ENCODE measurements around the gene PTPRD.

PTPRD gene

DNA sequence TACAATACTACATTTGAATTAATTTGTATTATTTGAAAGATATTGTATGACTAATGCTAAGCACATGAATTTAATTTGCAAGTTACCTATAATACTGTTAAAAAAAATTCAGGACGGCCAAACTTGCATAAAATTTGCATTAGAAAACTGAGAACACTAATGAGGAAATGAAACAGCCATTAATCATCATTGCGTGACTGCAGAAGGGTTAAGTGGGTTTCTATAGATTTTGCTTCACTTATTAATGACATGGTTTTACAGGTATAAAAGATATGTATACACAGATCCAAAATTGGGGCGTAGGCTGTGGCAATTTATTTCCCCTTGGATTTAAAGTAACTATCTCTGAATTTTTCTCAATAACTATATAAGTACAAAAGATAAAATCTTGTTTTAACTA, 882.6 kb downstream of the PTPRD start:
- DNase-seq, result no peak

DNA sequence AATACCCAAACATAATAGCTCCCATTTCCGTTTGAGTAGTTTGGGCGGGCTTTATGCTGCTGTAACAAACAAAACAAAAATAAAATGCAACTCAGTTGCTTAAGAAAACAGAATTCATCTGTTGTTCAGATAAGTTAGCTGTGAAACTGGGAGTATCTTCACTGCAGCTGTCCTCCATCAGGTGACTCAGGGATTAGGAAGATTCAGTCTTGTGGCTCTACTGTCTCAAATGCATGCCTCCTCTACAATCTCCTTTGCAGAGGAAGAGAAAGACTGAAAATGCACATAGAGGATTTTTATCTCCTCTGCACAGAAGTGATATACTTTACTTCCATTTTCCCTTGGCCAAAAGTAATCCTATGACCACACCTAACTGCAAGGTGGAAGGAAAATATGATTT, 883.7 kb downstream of the PTPRD start:
- no peak for DNase-seq

DNA sequence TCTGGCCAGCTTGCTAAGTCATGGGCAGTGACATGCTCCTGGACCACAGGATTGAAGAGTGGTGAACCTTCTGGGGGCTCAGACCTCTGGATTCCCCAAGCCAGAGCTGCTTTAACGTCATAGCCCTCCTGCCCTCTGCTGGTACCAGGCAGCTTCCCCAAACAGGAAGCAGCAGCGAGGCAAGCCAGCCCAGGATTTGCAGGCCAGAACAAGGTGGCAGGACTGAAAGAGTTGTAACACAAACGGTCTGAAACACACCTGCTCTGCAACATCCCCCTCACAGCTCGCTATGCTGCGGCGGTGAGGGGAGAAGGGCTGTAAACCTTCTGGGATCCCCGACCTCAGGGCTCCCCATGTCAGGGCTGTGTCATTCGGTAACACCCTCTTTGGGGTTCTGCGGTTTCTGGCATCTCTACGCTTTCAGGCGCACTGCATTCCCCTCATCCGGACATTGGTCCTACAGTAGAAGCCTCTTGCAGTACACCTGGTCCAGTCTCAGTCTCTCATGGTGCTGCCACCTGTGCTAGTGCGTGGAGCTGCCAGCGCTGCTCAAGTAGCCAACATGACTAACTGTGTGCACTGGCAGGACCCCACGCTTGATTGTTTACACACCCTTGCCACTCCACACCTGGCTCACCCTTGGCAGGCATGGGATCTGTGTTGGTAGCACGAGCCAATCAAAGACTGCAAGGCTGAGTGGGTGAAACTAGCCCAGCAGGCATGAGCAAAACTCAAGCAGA, 893.3 kb downstream of the PTPRD start:
- DNase-seq, result no peak

DNA sequence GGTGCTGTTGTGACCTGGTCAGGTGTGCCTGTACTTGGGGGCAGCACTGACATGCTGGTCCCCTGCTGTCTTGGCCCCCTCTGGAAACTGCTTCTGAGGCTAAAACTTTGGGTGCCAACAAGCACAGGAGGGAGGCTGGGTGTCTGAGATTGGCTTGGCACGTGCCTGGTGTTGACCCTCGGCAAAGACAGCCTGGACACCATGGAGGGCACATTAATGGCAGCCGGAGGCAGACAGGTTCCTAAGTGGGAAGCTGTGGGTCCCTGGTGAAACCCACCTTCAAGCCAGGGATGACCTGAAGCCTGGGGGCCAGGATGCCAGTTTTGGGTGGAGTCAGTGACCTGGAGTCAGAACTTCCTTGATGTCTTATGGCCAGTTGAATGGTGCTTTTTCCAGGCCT, 894.1 kb downstream of the PTPRD start:
- DNase-seq, result no peak

DNA sequence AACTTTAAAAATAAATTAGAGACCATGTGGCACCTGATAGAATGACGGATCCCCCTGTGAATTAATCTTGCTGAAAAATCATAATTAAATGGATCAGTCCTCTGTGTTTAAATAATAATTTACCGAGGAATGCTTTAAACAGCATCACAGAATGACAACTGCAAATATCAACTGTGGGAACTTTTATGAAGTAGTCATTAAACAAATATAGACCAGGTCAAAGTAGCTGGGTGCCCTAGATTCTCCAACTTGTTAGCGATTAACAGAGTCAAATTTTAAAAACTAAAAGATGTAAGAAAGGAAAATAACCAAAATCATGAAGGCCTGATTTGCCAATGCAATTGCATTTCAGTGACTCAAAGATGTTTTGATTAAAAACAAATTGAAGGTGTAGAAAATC, 933.4 kb downstream of the PTPRD start:
- DNase-seq, result no peak

DNA sequence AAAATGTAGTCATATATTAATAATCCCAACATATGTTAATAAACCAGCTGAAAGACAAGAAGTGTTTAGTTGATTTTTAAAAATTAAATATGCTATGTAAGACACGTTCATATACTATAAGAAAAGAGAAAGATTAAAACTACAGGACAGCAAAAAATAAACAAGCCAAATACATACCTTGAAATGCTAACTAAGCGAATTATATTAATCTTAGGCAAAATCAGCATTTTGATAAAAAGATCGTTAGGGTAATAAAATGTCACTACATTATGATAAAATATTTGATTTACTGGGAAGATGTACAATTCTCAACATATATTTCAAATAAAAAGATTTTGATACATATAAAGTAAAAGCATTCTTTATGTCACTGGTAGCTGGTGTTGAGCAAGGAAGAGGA, 938.3 kb downstream of the PTPRD start:
- DNase-seq, result no peak

DNA sequence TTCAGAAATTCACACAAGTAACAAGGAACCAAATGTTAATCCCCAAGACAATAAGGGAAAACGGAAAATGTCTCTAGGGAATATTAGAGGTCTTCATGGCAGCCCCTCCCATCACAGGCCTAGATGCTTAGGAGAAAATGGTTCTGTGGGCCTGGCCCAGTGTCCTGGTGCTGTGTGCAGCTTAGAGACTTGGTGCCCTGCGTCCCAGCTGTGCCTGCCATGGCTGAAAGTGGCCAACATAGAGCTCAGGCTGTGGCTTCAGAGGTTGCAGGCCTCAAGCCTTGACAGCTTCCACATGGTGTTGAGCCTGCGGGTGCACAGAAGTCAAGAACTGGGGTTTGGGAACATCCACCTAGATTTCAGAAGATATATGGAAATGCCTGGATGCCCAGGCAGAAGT, 942.3 kb downstream of the PTPRD start:
- DNase-seq, result no peak

DNA sequence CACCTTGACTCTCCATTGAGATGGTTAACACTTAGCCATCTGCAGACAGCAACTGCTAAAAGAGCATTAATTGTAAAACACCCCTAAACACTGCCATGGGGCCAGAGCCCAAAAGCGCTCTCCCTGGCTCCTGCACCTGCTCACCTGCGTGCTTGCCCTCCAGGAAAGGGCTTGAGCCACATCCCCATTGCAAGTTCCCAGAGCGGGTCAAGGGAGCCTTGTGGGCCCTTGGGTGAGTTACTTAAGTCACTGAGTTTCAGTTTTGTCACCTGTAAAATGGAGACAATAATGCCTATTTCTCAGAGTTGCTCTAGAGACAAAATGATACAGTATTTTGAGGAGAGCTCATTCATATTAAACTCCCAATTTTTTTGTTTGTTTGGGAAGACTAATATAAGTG, 967.8 kb downstream of the PTPRD start:
- no peak for DNase-seq

DNA sequence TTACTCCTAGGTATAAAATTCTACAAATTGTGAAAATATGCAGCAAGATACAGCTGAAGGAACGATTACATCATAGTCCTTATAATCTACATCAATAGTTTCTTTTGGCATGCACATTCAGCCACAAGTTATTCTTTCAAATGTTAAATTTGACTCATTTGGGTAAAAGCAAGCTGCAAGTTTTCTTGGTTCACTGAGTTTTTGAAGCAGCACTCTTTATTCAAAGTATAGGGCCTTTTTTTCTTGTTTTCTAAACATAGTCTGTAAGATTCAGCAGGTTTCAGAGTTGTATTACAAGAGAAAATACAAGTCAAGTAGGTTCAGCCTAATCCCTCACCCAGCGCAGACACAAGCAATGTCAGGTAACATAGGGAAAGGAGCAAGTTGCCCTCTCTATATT, 981.5 kb downstream of the PTPRD start:
- no peak for DNase-seq

DNA sequence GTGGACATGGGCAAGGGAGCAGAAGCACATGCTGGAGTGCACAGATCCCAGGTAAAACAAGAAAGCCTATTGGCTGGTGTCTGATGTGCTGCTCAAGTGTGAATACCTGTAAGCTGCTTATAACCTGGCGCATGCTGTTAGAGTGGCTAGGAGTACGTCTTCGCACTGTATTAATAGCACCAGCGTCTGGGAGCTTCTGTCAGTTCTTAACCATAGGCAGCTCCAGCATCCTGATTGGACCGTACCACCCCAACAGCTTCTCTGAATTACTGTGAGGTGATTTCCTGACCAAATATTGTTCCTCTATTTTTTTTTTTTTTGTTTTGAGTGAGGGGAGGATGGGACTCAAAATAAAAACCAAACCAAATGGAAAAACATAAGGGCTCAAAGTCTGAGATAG, 987.6 kb downstream of the PTPRD start:
- DNase-seq, result no peak

DNA sequence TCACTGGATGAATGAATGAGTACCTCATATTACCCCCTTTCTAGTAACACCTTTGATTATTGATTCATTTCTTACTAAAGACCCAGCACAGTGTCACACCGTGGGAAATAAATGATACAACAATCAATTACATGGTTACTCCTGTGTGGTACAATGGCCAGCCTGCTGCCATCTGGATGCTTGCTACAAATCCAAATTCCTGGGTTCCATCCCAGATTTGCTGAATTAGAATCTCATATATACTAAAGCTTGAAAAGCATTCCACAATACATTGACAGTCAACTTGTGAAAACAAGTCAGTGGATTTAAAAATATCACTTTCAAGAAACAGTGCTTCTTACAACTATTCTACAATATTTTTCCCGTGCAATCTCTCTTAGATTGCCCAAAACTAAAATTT, 989.3 kb downstream of the PTPRD start:
- DNase-seq, result no peak

DNA sequence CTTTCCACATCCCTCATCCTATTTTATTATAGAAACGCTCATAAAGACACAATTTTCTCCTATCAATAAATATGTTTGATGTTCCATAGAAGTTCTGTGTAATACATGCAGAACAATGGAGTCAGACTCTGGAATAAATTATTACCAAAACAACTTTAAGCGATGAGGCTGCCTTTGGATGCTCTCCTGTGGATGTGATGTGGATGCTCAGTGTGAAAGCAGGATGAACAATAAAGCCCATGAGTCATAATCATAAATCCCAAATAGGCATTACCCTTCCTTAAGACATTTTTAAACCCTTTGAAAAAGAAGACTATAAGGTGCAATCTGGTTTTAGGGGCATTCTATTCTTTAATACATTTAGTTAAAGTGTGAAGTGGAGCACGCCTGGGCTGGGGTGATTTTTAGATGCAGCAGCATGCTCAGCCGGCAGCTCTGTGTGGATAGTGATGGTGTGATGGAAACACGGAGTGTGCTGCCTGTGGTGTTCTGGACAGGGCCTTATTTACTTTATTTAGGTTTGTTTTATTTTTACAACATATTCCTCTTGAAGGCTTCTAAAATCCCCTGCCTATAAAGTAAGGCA, 991.4 kb downstream of the PTPRD start:
- DNase-seq, result no peak

DNA sequence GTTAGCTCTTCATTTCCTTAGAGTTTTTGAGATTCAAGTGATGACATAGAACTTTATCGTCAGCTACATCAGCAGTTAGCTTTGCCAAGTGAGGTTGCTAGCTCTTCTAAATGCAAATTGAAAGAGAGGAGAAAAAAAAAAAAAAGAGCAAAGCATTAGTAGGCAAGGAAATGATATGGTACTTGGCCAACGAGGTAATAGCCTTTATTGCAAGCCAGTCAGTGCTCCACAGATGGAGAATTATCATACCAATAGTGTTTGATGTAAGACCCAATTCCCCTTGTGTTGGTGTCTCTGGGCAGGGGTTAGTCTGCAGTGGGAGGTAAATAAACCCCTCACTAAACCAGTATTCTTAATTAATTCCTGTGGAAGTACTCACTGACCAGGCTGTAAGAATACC, 992.1 kb downstream of the PTPRD start:
- no peak for DNase-seq

DNA sequence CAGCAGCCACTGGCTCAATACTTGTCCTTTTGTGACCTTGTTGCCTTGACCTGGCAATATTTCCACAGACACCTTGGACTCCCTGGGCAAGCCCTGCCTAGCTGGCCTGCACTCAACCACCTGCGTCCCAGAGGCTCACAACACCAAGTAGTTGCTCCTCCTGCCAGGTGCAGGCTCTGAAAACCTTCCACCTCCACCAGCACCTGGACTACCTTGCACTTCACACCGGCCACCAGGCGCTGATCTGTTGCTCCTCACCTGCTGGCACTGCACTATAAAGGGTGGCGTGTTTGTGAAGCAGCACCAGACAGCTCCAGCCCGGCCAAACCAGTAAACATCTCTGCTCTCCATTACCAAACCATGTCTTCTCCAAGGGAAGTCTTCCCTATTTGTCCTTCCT, 997.7 kb downstream of the PTPRD start:
- DNase-seq, result no peak

DNA sequence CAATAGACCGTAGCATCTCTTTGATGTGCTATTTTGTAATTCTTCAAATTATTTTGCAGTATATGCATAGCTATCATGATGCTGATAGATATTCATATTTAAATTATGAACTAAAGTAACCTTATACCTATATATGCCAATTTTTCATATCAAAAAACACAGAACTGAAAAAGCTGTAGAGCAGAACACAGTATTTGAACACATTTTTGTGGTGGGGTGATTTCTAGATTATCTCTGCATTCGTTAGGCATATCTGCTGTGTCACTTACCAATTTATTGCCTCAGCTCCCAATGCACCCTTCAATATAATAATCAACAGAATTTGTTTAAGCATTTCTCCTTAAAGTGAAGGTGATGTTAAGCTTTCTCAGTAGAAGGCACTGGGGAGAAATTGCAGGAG, 998.2 kb downstream of the PTPRD start:
- no peak for DNase-seq

DNA sequence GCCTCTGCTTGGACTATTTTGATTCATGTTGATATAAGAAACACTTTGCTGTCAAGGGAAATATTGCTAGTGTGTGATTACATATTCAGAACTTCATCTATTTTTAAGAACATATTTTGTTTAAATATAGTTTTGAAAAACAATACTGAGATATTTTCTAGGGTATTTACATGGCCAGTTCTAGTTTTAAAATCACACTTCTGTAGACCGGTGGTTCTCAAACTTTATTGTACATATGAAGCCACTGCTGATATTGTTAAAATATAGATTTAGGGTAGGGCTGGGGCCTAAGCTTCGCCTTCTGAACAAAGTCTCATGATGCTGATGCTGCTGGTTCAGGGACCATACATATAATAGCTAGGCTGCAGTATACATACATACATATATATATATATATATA, 1000.0 kb downstream of the PTPRD start:
- no peak for DNase-seq

DNA sequence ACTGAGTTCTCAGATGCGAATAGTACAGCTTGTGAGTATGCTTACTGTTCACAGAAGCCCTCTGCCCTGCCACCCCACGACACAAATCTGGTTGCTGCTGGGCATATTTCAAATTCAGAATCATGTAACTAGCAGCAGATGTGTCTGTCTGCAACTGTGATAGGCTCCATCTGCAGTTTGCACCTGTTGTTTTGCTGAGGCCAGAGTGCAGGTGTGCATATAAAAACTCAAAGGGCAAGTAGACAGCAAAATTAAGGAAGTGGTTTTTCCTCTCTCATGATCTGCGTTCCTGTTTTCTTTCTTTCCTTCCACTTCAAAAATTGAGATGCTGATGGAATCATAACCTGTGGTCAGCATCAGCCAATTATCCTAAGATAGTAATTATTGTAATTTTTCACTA, 1000.5 kb downstream of the PTPRD start:
- no peak for DNase-seq

DNA sequence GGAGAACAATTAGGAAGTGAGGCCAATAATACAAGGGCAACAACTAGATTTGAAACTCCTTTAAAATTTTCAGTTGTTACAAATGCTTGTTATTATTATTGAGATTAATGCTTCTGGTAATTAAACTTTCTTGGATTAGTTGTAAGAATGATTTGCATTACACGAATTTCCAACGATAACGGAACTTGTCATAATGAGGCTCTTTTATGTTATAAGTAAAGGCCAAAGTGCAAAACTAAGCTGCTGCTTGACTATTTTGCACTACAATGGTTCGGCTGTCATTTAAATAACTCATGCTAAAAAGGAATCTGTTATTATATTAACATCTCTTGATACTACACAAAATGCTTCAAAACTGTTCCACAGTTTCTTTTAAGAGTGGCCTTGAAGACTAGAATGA, 1007.1 kb downstream of the PTPRD start:
- no peak for DNase-seq

DNA sequence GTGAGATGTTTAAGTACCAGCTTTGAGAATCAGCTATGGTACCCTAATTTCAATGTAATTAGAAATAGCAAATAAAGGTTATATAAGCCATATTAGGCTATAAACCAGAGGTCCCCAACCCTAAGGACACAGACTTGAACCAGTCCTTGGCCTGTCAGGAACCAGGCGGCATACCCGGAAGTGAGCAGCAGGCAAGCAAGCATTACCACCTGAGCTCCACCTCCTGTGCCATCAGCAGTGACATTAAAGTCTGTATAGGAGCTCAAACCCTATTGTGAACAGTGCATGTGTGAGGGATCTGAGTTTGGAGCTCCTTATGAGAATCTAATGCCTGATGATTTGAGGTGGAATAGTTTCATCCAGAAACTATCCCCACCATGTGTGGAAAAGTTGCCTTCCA, 1009.5 kb downstream of the PTPRD start:
- DNase-seq, result no peak

DNA sequence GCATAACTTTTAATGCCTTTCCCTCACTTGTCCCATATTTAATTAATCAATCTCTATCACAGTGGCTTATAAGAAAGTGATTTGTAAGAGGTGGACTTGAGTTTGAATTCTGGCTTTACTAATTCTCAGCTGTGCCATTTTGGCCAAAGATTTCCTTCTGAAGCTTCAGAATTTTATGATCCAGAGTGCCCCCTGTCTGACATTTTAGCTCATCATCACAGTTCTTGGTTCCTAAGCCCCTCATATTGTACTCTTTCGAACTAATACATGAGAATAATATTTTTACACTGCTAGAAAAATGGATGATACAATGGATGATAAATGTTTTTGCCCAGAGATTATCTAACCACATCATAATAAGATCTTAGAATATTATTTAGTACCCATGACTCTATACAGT, 1014.1 kb downstream of the PTPRD start:
- no peak for DNase-seq

DNA sequence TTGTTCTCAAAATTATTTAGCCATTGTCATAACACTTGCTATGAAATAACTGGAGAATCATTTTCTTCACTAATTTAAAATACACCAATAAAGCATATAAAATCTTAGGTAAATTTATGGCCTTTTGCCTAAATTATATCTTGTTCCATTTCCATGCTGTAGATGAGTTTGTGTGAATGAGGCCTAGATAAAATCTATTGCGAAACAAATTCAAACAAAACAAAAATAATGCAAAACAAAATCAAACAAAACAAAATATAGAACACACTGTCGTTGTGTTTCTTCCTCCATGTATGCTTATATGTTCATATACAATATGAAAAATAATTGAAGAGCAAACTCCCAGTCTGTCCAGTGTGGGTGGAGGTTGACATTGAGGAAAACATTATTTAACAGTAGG, 1020.7 kb downstream of the PTPRD start:
- no peak for DNase-seq

DNA sequence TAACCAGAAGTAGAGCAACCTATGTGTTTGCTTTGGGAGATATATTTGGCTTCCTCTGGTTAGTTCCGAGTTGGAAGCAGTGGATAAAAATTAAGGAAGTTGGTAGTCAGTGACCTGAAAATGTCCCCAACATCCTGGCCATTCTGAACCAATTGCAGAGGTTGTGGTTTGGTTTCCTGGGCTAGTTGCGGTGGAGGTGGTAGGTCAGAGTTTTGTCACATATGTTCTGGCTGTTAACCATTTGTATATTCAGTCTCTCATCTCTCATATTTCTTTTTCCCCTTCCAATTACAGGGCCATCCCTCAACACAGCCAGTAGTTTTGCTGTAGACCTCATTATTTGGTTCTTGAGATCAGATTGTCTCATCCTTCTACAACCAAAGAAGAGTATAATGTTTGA, 1026.9 kb downstream of the PTPRD start:
- no peak for DNase-seq

DNA sequence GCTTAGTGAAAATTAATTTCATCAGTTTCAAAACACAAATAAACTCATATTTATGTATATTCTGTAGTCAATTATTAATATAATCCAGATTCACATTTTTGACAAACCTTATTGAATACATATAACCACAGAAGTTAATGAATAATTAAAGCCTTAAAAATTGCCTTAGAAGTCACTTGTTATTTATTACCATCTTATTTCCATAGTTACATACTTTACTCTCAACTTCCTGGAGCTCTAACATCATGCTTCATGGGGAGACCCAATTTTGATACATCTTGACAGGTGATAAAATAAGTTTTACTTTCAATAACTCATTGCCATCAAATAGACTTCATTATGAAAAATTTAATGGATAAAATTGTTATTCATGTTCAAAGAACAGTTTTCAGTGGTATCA, 1038.7 kb downstream of the PTPRD start:
- DNase-seq, result no peak

DNA sequence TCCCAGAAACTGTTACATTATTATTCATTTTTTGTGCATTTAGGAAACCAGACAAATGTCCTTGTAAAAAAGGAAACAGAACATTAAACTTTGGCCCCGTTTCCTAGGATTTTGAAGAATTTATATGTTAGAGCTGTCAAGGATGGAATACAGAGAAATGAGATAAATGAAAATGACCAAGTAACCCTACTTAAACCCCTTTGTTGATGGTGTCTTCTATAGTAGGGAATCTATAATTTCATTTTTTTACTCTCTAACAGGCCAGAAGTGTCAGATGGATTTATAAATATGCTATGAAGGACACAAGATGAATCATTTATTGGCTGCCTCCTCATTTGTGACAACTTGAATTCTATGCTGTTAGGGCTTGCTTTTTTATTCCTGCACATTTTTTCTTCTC, 1047.1 kb downstream of the PTPRD start:
- DNase-seq, result no peak

DNA sequence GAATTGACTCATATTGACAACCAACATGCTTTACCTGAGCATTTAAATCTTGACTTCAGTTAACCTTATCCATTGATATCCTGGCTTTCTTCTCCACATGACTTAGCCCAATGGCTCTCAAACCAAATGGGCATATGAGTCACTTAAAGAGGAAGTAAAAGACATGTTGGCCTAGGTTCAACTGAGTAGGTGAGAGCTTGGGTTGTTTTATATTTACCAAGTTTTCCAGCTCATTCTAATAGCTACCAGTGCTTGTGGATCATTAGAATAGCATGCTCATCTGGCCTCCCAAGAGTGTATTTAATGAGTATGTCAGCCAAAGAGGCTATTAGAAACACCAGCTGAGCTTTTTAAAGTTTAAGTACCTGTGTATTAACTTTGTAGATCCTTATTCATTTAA, 1049.0 kb downstream of the PTPRD start:
- DNase-seq, result no peak

Data from NCI-H1048 (cell line).